Fibroblast of lung (primary cell): ENCODE data around the gene PFAS. TPM values are rescaled to one million over a fixed set of nuclear protein-coding genes. Genes with fewer than 3 reads are reported as not detected.

Experiments used
- DNase-seq, 2 donors: peaks; one replicate each; pipeline versions ENCODE4 v3.0.0 to v3.0.0-alpha.2; 2010; ENCODE audit warnings: low read depth in 2 of 2
- H2AFZ ChIP-seq: 2 replicates; pipeline ENCODE4 v1.5.1; 2012; ENCODE audit warnings: low read length, control low read depth, inconsistent platforms
- H3K27ac ChIP-seq: 2 replicates; pipeline ENCODE4 v1.5.1; 2011; ENCODE audit warnings: low read length, control low read depth; ENCODE audit not compliant: insufficient read depth
- H3K27me3 ChIP-seq: 2 replicates; pipeline ENCODE4 v1.5.1; 2011; ENCODE audit warnings: mild to moderate bottlenecking, low read length; ENCODE audit not compliant: control insufficient read depth, insufficient read depth
- H3K36me3 ChIP-seq: 2 replicates; pipeline ENCODE4 v1.5.1; 2011; ENCODE audit warnings: low read length; ENCODE audit not compliant: control insufficient read depth, insufficient read depth
- H3K4me1 ChIP-seq: 2 replicates; pipeline ENCODE4 v1.5.1; 2011; ENCODE audit warnings: low read length; ENCODE audit not compliant: control insufficient read depth, insufficient read depth; ENCODE audit errors: extremely low read depth
- H3K4me2 ChIP-seq: 2 replicates; pipeline ENCODE4 v1.5.1; 2011; ENCODE audit warnings: low read length, control low read depth; ENCODE audit not compliant: insufficient read depth; ENCODE audit errors: extremely low read depth
- H3K4me3 ChIP-seq, 4 experiments: fragments of 200-600 bp in 1 of 4; sonication (generic) in 1 of 4; replicated peaks in 1 of 4; 2 replicates each; pipeline ENCODE4 v1.5.1; 2011 to 2016; ENCODE audit warnings: low read length in 4 of 4, low read depth in 3 of 4, mild to moderate bottlenecking in 3 of 4, control low read depth in 2 of 4, inconsistent platforms in 1 of 4, mixed read lengths in 1 of 4; ENCODE audit not compliant: insufficient read depth in 1 of 4; ENCODE audit errors: control extremely low read depth in 1 of 4
- H3K79me2 ChIP-seq: 2 replicates; pipeline ENCODE4 v1.5.1; 2012; ENCODE audit warnings: mild to moderate bottlenecking, low read length, inconsistent platforms; ENCODE audit not compliant: control insufficient read depth, insufficient read depth
- H3K9ac ChIP-seq: 2 replicates; pipeline ENCODE4 v1.5.1; 2011; ENCODE audit warnings: mild to moderate bottlenecking, low read length, control low read depth; ENCODE audit not compliant: insufficient read depth
- H3K9me3 ChIP-seq: 2 replicates; pipeline ENCODE4 v1.5.1; 2012; ENCODE audit warnings: low read depth, low read length; ENCODE audit not compliant: control insufficient read depth, insufficient read depth
- H4K20me1 ChIP-seq: 2 replicates; pipeline ENCODE4 v1.5.1; 2011; ENCODE audit warnings: low read length; ENCODE audit not compliant: control insufficient read depth, insufficient read depth; ENCODE audit errors: extremely low read depth
- EZH2 ChIP-seq: IDR thresholded peaks from 2 replicates; pipeline ENCODE4 v1.5.1; 2012; ENCODE audit warnings: low read length, control low read depth, mild to moderate bottlenecking; ENCODE audit errors: missing control alignments
- polyA plus RNA-seq, 2 donors: library from polyadenylated mRNA; depleted of rRNA in 1 of 2; stranded (reverse) in 1 of 2; unstranded in 1 of 2; fragments of >200 nt; gene quantifications; 2 replicates each; pipeline ENCODE4 v1.2.1, GENCODE V29; 2011 to 2012; ENCODE audit warnings: missing spikeins in 1 of 2
- total RNA-seq: library from RNA; depleted of rRNA; stranded (reverse); fragments of >200 nt; gene quantifications from 2 replicates; pipeline ENCODE4 v1.2.1, GENCODE V29; 2014
- TF ChIP-seq, protein P1 (sequence below), 2 donors: IDR thresholded peaks in 1 of 2; conservative IDR thresholded peaks in 1 of 2; 1 replicate in 1 of 2; 2 replicates in 1 of 2; pipeline ENCODE4 v1.5.1; 2011 to 2012; ENCODE audit warnings: low read length in 2 of 2, control low read depth in 1 of 2, inconsistent platforms in 1 of 2, low read depth in 1 of 2, mild to moderate bottlenecking in 1 of 2

The PFAS gene
- total and polyA plus RNA-seq, 2 donors (not counting 1 experiment from before 2014, with no cell fraction given) = 9.4 to 9.8 TPM

DNA sequence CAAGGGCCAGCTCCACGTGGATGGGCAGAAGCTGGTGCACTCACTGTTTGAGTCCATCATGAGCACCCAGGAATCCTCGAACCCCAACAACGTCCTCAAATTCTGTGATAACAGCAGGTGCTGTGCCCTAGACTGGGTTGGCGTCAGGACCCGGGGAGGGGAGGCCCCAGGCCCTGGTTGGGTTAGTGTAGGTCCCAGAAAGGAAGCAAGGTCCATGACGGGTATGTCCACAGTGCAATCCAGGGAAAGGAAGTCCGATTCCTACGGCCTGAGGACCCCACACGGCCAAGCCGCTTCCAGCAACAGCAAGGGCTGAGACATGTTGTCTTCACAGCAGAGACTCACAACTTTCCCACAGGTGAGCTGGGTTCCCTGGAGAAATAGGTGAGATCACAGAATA lies 7.2 kb downstream of the PFAS start:
- Histone ChIP-seq H3K27ac (no peak overlapping the region), H3K4me1 (no peaks in the 10 kb centered on the region), H3K9ac (no peak overlapping the region), H3K36me3 (peaks cover 16% of the 10 kb centered on the region), H2AFZ (no peak overlapping the region), H3K27me3 (no peaks in the 10 kb centered on the region), H3K4me3 (no peak overlapping the region), H3K9me3 (no peaks in the 10 kb centered on the region), H3K79me2 (peaks cover 3% of the 10 kb centered on the region), H3K4me2 (no peak overlapping the region), H4K20me1 (no peaks in the 10 kb centered on the region)
- DNase-seq = no peak
- no peak for TF ChIP-seq EZH2
- TF ChIP-seq, protein P1, sequence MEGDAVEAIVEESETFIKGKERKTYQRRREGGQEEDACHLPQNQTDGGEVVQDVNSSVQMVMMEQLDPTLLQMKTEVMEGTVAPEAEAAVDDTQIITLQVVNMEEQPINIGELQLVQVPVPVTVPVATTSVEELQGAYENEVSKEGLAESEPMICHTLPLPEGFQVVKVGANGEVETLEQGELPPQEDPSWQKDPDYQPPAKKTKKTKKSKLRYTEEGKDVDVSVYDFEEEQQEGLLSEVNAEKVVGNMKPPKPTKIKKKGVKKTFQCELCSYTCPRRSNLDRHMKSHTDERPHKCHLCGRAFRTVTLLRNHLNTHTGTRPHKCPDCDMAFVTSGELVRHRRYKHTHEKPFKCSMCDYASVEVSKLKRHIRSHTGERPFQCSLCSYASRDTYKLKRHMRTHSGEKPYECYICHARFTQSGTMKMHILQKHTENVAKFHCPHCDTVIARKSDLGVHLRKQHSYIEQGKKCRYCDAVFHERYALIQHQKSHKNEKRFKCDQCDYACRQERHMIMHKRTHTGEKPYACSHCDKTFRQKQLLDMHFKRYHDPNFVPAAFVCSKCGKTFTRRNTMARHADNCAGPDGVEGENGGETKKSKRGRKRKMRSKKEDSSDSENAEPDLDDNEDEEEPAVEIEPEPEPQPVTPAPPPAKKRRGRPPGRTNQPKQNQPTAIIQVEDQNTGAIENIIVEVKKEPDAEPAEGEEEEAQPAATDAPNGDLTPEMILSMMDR (conservative IDR thresholded peaks at IDR 0.05 in 1 of 2, IDR thresholded peaks at IDR 0.05 in 1 of 2; ENCODE audit: low read depth in 1 of 2, low read length in 2 of 2) = no peak

DNA sequence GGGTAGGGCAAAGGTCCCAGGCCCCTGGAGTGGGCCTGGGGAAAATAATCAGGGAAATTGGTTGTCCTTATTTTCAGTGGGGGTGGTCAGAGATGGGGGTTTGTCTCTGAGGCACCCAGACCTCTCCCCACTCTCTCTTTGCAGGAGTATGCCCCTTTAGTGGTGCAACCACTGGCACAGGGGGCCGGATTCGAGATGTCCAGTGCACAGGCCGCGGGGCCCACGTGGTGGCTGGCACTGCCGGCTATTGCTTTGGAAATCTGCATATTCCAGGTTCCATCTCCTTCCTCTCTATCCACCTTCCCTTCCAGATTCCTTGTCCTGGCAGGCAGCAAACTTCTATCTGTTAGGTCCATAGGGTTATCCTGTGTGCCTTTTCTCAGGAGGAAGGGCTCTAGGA lies 7.6 kb downstream of the PFAS start:
- Histone ChIP-seq H3K9me3 (no peaks in the 10 kb centered on the region), H3K36me3 (peaks cover 16% of the 10 kb centered on the region), H3K27ac (no peak overlapping the region), H3K4me2 (no peak overlapping the region), H3K79me2 (peaks cover 2% of the 10 kb centered on the region), H4K20me1 (no peaks in the 10 kb centered on the region), H3K4me1 (no peaks in the 10 kb centered on the region), H3K27me3 (no peaks in the 10 kb centered on the region), H2AFZ (no peak overlapping the region), H3K9ac (no peak overlapping the region), H3K4me3 (no peak overlapping the region)
- TF ChIP-seq, protein P1 (conservative IDR thresholded peaks at IDR 0.05 in 1 of 2, IDR thresholded peaks at IDR 0.05 in 1 of 2; ENCODE audit: low read depth in 1 of 2, low read length in 2 of 2) = no peak
- TF ChIP-seq EZH2 = no peak
- no peak for DNase-seq

DNA sequence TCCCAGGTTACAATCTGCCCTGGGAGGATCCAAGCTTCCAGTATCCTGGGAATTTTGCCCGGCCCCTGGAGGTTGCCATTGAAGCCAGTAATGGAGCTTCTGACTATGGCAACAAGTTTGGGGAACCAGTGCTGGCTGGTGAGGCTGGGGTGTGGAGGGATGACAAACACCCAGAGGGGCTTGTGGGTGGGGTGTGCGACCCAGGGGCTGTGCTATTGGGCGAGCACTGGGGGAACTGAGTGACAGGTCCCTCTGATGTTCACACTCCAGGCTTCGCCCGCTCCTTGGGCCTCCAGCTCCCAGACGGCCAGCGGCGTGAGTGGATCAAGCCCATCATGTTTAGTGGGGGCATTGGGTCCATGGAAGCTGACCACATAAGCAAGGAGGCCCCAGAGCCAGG lies 8.7 kb downstream of the PFAS start:
- H3K27me3 ChIP-seq = no peaks in the 10 kb centered on the region
- H3K36me3 ChIP-seq = peaks cover 16% of the 10 kb centered on the region
- no peak overlapping the region for H3K4me3 ChIP-seq
- H3K27ac ChIP-seq = no peak overlapping the region
- no peak for TF ChIP-seq EZH2
- TF ChIP-seq, protein P1 (conservative IDR thresholded peaks at IDR 0.05 in 1 of 2, IDR thresholded peaks at IDR 0.05 in 1 of 2; ENCODE audit: low read depth in 1 of 2, low read length in 2 of 2) = no peak
- no peak for DNase-seq
- no peak overlapping the region for H3K4me2 ChIP-seq
- H3K9ac ChIP-seq = no peak overlapping the region
- H3K9me3 ChIP-seq = no peaks in the 10 kb centered on the region
- H3K4me1 ChIP-seq = no peaks in the 10 kb centered on the region
- no peaks in the 10 kb centered on the region for H4K20me1 ChIP-seq
- no peaks in the 10 kb centered on the region for H3K79me2 ChIP-seq
- H2AFZ ChIP-seq = no peak overlapping the region
